HG03196 (cell line): ENCODE results near the gene ANKRD33B.

Experiments used
- ATAC-seq: cut with Tn5 transposase; IDR thresholded peaks from one replicate; pipeline ENCODE4 v1.9.1; 2021; ENCODE audit not compliant: unreplicated experiment

The ANKRD33B gene

DNA sequence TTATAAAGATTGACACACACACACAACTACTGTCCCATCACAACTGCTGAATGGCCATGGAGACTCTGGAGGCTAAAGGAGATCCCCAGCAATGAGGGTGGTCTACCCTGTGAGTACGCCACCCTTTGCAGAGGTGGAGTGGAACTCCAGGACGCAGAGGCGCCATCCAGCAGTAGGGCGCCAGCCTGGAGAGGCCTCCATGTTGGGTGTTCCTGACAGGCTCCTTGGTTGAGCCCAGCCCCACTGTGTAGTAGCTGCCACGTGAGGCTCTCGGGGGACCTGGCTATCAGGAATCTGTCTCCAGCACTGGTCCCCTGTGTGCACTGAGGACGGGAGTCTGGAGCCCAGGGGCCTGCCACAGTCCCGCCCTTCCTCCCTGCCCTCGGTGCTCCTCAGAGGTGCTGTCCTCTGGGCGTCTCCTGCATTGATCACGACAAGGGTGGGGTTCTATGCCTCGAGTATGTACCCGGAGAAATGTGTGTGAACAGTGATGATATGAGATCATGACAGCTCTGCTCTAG lies 124.8 kb downstream of the ANKRD33B start:
- no peak for ATAC-seq

DNA sequence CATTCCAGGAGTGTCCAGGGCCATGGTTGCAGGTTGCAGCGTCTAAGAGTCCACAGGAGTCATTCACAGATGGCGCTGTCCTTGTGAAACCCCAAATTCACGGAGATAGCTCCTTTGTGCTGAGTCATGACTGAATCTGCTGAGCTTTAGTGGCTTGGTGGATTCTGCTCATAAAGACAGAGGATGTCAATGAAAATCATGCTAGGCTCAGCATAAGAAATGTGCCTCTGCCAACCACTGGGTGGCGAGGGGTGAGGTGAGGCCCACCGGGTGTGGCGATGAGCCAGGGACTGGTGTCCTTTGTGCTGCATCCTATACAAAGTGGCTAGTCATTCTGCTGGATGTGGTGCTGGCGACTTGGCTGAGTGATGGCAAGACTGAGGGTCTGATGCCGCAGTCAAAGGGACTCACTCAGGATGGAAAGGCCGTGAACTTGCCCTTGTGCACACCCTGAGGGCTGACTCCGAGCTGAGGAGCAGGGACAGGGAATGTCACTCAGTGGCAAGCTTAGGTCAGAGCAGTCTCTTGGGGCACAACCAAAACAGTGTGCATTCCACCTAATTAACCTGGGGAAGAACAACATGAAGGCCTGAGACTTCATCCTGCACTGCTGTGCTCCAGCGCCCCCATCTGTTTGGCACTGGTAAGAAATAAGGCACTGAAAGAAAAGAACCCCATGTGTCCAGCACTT lies 125.7 kb downstream of the ANKRD33B start:
- no peak for ATAC-seq

DNA sequence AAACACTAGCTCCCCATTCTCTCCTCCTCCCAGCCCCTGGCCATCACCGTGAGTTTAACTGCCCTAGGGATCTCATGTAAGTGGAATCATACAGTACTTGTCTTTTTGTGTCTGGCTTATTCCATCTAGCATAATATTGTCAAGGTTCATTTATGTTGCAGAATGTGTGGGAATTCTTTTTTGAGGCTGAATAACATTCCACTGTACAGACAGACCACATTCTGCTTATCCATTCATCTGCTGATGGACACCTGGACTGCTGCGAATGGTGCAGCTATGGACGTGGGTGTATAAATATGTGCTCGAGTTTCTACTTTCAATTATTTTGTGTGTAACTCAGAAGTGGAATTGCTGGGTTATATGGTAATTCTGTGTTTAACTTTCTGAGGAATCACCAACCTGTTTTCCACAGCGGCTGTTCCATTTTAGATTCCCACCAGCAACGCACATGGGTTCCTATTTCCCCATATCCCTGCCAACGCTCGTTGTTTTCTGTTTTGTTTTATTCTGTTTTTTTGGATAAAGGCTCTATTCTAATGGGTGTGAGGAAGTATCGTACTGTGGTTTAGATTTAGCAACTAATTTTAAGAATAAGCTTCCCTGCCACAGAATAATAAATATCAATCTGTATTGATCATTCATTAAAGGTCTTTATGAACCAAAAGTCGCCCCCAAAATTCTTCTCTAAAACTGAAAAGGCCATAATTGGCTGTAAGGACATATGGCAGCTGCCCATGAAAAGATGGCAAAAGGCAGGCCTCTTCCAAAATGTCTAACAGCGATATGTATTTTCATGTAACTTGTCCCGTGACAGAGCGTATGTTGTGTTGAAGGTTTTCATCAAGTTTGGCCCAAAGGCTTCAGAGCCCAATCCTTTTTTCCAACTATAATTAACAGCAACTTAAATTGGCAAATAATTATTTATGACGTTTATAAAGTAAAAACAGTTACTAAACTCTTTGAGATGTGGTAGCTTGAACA lies 126.9 kb downstream of the ANKRD33B start:
- ATAC-seq = no peak

DNA sequence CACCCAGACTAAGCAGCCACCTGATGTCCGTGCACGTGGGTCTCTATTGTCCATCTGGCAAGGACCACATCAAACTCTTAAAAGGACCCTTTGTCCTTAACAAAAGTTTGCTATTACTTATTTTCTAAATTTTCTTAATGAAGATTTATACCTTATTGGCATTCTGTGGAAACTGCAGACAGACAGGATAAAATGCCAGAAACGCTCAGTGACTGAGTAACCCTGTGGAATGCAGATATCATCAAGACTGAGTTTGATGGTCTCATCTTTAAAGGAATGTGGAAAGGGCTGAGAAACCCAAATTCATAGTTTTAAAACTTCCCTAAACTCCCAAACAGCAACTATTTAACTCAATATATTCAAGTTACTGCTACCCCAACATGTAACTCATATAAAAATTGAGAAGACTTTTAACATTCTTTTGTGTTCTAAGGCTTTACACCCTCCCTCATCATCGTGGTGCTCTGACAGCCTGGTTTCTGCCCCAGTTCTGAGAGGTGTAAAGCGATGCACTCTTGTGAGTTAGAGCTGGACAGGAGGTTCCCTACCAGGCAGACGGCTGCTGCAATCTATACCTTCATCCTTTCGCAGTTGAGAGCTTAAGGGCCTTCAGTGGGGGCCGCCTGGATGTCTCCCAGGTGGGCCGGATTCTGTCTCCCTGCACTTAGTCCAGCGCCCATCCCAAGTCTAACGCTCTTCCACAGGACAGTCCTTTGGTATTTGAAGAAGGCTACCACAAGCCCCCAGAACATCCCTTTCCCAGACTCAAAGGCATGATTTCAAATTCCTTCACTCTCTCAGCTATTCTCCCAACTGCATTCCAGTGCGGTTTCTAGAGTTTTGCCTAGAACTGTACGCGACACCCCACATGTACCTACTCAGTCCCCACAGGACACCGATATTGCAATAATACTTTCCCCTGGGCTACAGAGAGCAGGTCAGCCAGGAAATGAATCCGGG lies 128.2 kb downstream of the ANKRD33B start:
- ATAC-seq = no peak

DNA sequence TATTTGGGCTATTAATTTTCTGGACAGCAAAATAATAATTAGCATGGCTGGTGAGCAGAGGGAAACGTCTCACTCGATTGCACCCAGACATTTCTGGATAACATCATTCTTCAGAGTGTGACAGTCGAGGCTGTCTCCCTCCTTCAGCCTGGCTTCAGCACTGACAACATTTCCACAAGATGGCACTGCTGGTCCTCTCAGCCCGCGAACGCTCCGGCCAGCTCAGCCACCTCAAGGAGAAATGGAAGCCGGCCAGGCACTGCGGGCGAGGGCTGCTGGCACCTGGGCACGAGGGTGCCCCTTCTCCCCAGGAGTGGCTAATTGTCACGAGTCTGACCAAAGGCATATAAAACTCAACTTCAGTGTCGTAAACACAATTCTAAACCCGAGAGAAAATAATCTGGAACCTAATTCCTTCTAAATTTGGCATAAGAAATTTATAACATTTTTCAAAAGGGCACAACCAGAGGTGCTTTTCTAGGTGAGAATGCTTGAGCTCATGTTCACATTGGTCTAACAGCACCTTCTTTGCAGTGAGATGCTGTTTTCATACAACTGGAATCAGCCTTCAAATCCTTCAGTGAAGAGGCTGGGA lies 131.3 kb downstream of the ANKRD33B start:
- no peak for ATAC-seq

DNA sequence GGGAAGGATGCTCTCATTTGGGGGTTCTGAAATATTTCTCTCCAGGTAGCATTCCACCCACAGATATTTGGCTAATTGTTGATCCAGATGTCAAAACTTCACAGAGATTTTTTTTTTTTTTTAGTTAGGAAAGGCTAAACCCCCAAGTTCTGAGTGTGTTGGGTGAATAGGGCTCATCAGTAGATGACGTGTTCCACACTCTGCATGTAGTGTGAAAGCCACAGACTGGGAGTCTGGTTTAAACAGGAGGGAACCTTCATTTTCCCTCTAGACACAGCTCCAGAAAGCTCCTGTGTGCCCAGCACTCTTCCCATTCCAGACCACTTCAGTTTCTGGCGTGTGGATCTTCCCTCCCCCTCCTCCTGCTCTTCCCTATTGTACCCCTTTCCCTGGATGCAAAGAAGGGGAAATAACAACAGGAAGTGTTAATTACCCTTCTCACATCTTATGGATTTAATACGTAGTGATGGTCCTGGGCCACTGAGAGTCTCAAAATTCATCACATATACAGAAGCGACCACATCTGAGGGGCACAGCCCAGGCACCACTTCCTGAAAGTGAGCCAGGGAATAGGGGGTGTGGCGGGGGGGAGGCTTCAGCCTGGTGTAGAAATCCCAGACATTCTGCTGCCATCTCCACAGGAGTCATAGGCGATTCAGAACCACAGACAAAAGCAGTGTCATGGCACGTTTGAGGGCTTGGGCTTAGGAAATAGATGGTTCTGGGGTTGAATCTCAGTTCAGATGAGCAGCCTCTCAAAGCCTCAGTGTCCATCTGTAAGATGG lies 132.1 kb downstream of the ANKRD33B start:
- no peak for ATAC-seq

DNA sequence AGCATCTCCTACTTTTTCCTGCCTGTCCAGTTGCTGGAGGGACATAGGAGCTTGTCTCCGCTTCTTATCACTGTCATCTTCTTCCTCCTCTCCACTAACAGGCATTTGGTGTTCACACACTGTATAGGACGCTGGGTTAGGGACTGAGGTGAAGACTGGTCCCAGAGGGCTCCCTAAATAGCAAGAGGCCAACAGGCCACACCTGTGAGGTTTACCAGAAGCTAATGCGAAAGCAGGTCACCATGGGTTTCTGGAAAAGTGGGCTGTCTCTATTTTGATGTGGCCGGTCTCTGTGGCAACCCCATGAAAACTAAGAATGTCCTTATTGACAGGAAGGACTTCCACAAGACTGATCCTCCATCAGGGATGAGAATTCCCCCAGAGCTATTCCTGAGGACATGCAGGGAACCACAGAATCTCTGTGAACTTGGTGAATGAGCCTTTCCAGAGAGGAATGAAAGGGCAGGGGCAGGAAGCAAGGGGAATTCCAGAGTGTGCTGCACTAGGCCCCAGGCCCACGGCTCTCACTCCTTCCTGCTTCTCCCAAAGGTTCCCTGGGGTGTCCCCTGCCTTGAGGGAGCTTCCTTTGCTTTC lies 135.5 kb downstream of the ANKRD33B start:
- ATAC-seq = peak; percentile 44

DNA sequence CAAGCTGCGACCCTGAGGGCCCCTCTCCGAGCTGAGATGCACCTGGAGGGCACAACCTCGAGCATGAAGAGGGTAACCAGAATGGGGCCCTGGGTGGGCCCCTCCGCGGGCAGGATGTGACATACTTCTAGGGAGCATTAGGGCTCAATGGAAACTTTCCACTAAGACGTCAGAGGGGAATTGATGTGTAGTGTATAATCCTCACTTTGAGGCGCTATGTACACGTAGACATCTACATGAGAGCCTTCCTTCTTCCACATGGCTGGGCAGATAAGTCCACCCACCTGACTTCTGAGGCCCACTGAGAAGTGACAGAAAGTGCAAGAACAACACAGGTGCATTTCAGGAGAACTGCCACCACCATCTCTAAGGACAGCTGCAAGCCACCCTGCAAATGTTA lies 136.1 kb downstream of the ANKRD33B start:
- ATAC-seq = peak; percentile 41

DNA sequence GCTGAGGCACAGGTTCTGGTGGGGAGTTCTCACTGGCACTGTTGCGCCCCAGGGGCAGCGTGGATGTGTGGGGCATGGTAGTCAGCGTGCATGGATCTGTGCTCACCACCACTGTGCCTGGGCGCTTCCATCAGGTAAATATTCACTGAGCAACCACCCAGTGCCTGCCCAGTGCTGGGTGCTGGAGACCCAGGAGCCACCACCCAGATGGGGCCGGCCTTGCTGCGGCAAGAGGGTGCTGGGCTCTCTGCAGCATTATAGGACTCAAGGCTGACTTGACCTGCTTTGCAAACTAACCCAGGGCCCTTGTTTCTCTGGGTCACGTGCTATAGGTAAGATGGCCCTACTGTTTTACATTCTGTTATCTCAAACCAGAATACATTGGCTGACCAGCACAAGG lies 136.6 kb downstream of the ANKRD33B start:
- ATAC-seq = peak; percentile 1

DNA sequence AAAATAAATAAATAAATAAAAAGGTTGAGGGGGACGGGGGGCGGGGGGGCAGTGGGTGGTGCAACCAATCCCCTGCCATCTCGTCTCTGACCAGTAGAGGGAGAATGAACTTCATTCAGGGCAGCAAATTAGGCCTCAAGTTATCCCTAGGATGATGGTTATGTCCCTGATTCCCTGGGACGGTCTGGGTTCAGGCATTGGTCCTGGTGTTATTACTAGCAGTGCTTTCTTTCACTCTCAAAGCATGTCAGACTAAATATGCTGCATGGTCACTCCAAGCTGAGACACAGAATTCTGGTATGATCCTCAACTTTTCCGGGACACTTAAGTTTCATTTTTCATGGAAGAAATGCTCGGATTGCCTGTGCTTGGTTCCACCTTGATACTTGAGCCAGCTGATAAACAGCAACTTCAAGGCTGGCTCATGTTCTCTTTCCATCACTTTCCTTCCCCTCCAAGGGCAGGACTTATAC lies 137.7 kb downstream of the ANKRD33B start:
- ATAC-seq = no peak

DNA sequence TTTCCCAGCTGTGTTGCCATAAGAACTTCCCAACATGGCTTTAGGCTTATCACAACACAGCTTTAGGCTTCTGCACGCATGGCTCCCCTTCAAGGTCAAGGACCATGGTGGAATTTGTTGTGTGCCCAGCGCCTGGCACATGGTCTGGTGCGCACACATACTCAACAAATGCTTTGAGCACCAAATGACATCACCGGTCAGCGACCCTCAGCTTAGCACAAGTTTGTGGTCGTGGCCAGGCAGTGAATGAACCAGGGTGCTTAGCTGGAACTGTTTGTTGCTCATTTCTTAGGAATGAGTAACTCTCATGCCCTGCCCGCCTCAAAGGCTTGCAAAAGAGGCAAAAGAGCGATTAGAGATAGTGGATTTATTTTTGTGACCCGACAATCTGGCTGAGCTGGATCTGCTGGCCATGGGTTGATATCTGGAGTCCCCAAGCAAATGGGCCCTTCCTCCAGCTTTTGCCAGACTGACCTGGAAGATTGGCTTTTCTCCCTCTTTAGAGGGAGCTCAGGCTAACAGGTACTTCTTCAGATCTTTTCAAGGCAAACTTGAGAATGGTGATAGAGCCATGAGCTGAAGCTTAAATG lies 138.3 kb downstream of the ANKRD33B start:
- no peak for ATAC-seq

DNA sequence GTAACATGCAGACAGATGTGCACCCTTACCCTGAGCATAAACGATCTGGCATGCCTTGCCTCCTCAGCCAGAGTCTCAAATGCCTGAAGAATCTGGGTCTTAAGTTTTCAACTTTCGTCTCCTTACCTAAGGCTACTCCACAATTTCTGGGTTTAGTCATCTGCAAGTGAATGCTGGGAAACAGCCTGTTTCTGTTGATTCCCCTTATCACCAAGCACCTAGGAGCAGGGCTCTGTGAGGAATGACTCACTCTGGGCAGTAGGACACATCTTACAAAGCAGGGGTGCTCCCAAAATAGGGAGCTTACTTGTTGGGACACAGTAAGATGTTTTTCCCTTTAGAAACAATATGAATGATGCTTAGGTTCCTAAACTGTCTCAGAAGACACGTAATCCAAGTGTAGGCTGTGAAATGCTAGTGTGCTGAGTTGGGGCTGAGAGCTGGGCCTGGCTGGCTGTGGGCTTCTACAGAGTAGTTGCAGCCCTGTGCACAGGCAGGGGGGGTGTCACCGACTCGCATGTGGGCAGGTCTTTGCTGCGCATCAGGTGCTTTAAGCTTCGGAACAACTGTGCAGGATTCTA lies 139.1 kb downstream of the ANKRD33B start:
- ATAC-seq = no peak

DNA sequence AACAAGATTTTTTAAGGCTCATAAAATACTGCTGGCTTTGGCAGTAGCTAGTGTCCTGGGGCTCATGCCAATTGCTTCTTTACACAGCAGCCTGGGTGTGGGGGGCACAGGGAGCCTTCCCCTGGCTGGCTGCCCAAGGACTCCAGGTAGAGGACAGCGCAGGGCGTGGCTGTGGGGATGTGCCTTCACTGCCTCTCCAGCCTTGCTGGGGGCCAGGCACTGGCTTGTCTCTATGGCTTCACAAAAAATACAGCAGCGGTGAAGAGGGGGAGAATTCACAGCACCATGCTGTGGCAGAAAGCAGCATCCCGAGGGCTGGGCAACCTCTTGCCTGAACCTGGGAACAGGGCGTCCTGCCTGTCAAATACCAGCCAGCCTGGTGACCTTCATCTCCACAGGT lies 139.8 kb downstream of the ANKRD33B start:
- no peak for ATAC-seq

DNA sequence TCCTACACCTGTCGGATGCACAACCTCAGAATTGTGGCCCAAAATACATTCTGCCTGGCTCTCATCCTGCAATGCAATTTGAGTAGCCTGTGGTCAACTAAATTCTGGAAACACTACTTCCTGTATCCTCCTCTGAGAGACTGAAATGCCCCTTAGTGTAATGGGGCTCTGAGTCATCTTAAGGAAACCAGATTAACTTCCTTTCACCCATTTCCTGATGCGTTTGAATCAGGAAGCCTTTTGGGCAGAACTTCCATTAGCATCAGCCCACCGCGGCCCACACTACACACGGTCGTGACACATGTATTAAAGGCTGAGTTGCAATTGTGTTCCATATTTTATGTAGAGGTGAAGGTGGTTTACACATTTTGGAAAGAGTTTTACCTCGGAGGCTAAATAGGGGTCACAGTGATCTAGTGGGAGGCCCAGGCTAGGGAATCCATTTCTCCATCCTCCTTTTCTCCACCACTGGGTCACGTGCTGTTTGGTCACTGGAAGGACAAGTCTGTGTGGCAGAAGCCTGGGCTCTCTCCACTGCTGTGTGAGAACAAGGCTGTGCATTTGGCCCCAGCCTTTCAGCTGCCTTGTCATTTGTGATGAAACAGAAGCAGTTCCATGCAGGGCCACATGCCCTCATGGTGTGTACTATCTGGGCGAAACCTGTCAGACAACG lies 141.2 kb downstream of the ANKRD33B start:
- ATAC-seq = peak; percentile 39

DNA sequence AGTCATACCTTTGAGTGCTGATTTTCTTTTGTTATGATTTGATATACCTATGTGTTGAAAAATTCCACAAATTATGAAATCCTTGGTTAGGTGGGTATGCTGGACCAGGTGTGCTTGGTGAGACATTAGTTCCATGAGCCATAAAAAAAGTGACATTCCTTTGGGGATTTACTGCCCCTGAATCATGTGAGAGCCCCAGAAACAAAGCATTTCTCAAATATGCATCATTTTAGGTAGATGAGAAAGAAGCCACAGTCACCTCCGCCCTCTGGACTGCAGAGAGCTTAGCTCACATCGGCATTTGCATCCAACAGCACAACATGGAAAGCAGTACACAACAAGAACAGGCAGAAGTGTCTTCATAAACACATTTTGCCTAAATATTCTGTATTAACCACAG lies 141.9 kb downstream of the ANKRD33B start:
- no peak for ATAC-seq

DNA sequence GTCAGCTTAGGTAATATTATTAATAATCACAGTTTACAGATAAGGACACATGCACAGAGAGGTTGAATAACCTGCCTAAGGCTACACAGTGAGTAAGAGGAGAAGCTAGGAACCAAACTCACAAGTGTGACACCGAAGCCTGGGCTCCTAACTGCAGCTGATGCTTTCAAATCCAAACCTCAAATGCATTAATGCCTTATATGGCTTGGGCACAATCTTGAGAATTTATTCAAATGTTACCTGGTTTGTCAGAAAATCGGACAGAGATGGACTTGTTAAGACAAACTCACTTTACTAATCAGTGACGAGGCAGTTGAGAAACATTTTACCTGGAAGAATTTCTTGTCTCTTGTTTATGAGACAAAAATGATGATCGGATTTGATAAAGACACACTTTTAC lies 142.5 kb downstream of the ANKRD33B start:
- ATAC-seq = no peak
